ENCODE measurements around the gene KSR2.

DNA sequence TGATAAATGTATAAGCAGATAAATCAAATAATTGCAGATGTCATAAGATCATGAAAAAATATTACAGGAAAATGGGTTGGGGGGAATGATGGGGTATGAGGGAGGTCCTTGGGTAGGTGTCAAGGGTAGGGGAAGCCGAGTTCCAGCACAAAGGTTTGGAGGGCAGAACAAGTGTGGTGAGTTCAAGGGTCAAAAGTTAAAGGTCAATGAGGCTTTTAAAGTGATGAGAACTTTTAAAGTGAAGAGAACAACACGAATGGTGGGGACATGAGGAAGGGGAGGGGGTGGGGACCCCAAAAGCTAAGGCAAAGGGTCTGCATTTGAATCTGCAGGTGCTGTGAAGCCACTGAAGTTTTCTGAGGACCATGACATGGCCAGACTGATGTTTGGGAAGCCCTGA lies 406.8 kb downstream of the KSR2 start:
- TF ChIP-seq, protein P1, sequence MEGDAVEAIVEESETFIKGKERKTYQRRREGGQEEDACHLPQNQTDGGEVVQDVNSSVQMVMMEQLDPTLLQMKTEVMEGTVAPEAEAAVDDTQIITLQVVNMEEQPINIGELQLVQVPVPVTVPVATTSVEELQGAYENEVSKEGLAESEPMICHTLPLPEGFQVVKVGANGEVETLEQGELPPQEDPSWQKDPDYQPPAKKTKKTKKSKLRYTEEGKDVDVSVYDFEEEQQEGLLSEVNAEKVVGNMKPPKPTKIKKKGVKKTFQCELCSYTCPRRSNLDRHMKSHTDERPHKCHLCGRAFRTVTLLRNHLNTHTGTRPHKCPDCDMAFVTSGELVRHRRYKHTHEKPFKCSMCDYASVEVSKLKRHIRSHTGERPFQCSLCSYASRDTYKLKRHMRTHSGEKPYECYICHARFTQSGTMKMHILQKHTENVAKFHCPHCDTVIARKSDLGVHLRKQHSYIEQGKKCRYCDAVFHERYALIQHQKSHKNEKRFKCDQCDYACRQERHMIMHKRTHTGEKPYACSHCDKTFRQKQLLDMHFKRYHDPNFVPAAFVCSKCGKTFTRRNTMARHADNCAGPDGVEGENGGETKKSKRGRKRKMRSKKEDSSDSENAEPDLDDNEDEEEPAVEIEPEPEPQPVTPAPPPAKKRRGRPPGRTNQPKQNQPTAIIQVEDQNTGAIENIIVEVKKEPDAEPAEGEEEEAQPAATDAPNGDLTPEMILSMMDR (IDR thresholded peaks at IDR 0.05; ENCODE audit: extremely low read depth in 1 of 2, insufficient read depth in 1 of 2, low read depth in 1 of 2, low read length in 2 of 2) = no peak
- TF ChIP-seq POLR2A (IDR thresholded peaks at IDR 0.05; ENCODE audit: low read depth, low read length) (no peak), POLR2AphosphoS5 (IDR thresholded peaks at IDR 0.05; ENCODE audit: insufficient read depth, low read depth, low read length) (no peak), MYC (IDR thresholded peaks at IDR 0.05; ENCODE audit: low read depth, low read length) (no peak)

Measured in endothelial cell of umbilical vein (primary cell).